ENCODE data around the gene TXN2. TPM values are rescaled to one million over a fixed set of nuclear protein-coding genes. Genes with fewer than 3 reads are reported as not detected.

The TXN2 gene
- total RNA-seq, 4 donors from 2014 or later, result 64.9 to 122 (median 86.0) TPM

- TF ChIP-seq CTCF (IDR thresholded peaks at IDR 0.05 in 4 of 5, conservative IDR thresholded peaks at IDR 0.05 in 1 of 5) (no peak), POLR2A (IDR thresholded peaks at IDR 0.05) (peak in 1 of 2 donors; percentile 21)
- intact Hi-C loops (cut with DNase I; ENCODE audit: low total_unique reads), result loop anchor here (5.0 to 10.0 kb wide), 4 partner anchors 135 to 1147 kb away; partner anchors contain the start of gene MB
- in situ Hi-C loops (cut with MboI; ENCODE audit: low sequenced_read_pairs in 4 of 4), result no loop called here
- no peaks in the 10 kb centered on the region for H3K36me3 ChIP-seq
- H3K27me3 ChIP-seq, result no peaks in the 10 kb centered on the region
- H3K4me1 ChIP-seq, result peaks cover 58 to 68% of the 10 kb centered on the region in 2 donors
- ATAC-seq (peak; percentile 7 to 45), DNase-seq (peak; percentile 50 to 89)
- H3K27ac ChIP-seq, result peak overlapping the region; percentile 91 to 98 (median 94)
- no peaks in the 10 kb centered on the region for H3K9me3 ChIP-seq
- H3K4me3 ChIP-seq, result no peak overlapping the region
Observed at GRCh38 chr22:36461665-36462649, 19.5 kb downstream of the TXN2 start.

- intact Hi-C loops (cut with DNase I; ENCODE audit: low total_unique reads) (loop anchor here (5.0 to 10.0 kb wide), 4 partner anchors 133 to 1145 kb away; partner anchors contain the start of gene MB), in situ Hi-C loops (cut with MboI; ENCODE audit: low sequenced_read_pairs in 4 of 4) (no loop called here)
- no peak for ATAC-seq
Observed at GRCh38 chr22:36460202-36460601, 21.2 kb downstream of the TXN2 start.

GRCh38 chr22:36457688-36458450 lies 23.6 kb downstream of the TXN2 start:
- Histone ChIP-seq H3K36me3 (no peaks in the 10 kb centered on the region), H3K27me3 (no peaks in the 10 kb centered on the region), H3K9me3 (no peaks in the 10 kb centered on the region), H3K27ac (peak overlapping the region; percentile 91 to 98 (median 92)), H3K4me3 (no peak overlapping the region), H3K4me1 (peaks cover 30 to 47% of the 10 kb centered on the region in 2 donors)
- in situ Hi-C loops (cut with MboI; ENCODE audit: low sequenced_read_pairs in 4 of 4) (no loop called here), intact Hi-C loops (cut with DNase I; ENCODE audit: low total_unique reads) (no loop called here)
- TF ChIP-seq POLR2A (IDR thresholded peaks at IDR 0.05) (peak in 1 of 2 donors; percentile 12), CTCF (IDR thresholded peaks at IDR 0.05 in 4 of 5, conservative IDR thresholded peaks at IDR 0.05 in 1 of 5) (no peak)
- ATAC-seq (peak in 1 of 2 donors; percentile 14), DNase-seq (peak in 1 of 2 donors; percentile 42)

More at GRCh38 chr22:36460202-36460601, 21.2 kb downstream of the TXN2 start:
- no peaks in the 10 kb centered on the region for H3K27me3 ChIP-seq
- DNase-seq, result no peak
- TF ChIP-seq CTCF (IDR thresholded peaks at IDR 0.05 in 4 of 5, conservative IDR thresholded peaks at IDR 0.05 in 1 of 5) (no peak), POLR2A (IDR thresholded peaks at IDR 0.05) (no peak)
- H3K9me3 ChIP-seq, result no peaks in the 10 kb centered on the region
- H3K4me3 ChIP-seq, result no peak overlapping the region
- peaks cover 51 to 62% of the 10 kb centered on the region in 2 donors for H3K4me1 ChIP-seq
- H3K27ac ChIP-seq, result peak overlapping the region in 3 of 4 donors; percentile 92 to 98 (median 96)
- no peaks in the 10 kb centered on the region for H3K36me3 ChIP-seq

- Histone ChIP-seq H3K4me3 (no peak overlapping the region), H3K4me1 (peaks cover 26 to 48% of the 10 kb centered on the region in 2 donors), H3K9me3 (no peaks in the 10 kb centered on the region), H3K27ac (peak overlapping the region; percentile 91 to 98 (median 92)), H3K27me3 (no peaks in the 10 kb centered on the region), H3K36me3 (no peaks in the 10 kb centered on the region)
- intact Hi-C loops (cut with DNase I; ENCODE audit: low total_unique reads) (no loop called here), in situ Hi-C loops (cut with MboI; ENCODE audit: low sequenced_read_pairs in 4 of 4) (no loop called here)
- no peak for DNase-seq
- no peak for ATAC-seq
- TF ChIP-seq POLR2A (IDR thresholded peaks at IDR 0.05) (no peak), CTCF (IDR thresholded peaks at IDR 0.05 in 4 of 5, conservative IDR thresholded peaks at IDR 0.05 in 1 of 5) (no peak)
Observed at GRCh38 chr22:36456464-36456845, 25.0 kb downstream of the TXN2 start.
